CD4-positive, alpha-beta T cell treated with Interleukin-15 for 1 hour (primary cell): ENCODE results near the gene UNC5A.

Experiments
- DNase-seq: peaks from one replicate; pipeline ENCODE4 v3.0.0-alpha.2; 2020

The UNC5A gene

GRCh38 chr5:176781638-176782570 lies 28.5 kb upstream of the UNC5A start:
- DNase-seq, result no peak

- DNase-seq, result no peak
Observed at GRCh38 chr5:176784218-176785165, 25.9 kb upstream of the UNC5A start.

DNA sequence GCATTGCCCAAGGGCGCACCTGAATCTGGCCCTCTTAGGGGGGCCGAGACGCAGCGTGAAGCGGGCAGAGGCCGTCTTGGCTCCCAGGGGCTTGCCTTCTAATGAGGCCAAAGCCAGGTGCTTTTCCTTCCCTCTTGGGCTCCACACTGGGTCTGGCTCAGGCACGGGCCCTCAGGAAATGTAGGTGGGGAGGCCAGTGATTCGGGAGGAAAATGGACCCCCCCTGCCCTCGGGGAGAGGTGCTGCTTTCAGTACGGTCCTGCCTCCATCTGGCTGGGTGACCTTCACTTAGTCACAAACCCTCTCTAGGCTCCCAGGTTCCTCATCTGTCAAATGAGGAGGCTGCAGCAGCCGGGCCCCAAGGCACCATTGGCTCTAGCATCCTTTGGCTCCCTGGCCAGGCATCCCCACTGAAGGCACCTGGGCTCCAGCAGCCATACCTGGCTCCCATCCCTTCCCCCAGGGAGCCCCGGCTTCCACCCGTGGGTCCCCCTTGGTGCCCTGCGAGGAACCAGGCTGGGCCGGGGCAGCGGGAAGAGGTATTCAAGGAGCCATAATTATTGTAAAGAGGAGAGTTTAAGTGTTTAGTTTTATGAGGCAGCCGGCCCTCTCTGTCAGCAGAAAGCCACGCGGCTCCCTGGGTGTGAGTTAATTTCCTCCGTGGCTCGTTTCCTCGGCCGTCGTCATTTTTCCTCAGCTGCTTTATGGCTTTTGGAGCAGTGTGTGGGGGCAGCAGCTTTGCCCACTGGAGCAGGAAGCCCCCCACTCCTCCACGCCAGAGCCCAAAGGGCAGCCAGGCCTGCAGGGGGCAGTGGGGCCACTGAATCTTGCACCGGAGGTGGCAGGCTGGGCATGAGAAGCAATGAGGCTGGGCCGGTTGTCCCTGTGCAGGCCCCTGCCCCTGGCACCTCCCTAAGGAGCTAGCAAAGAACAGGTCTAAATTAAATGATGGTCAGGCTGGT lies 24.9 kb upstream of the UNC5A start:
- no peak for DNase-seq

GRCh38 chr5:176787676-176788075 lies 22.7 kb upstream of the UNC5A start:
- no peak for DNase-seq

DNA sequence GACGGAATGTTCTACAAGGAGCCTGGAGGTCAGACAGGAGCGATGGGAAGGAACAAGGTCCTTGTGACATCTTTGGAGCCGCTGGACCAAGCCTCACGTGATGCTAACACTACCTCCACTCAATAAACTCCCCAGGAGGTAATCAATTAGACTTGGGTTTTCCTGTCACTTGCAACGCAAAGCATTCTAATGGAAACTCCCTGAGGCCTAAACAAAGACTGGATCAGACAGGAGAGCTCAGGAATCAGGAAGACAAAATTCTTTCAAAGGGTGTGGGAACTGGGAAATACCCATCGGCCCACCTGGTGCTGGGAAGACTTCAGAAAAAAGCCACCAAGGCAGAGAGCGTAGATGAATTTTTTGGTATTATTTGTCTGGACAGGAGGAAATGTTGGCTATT lies 22.3 kb upstream of the UNC5A start:
- DNase-seq, result no peak

- DNase-seq, result no peak
Observed at GRCh38 chr5:176788941-176789872, 21.2 kb upstream of the UNC5A start.

GRCh38 chr5:176789873-176790615 lies 20.3 kb upstream of the UNC5A start:
- DNase-seq, result no peak

DNA sequence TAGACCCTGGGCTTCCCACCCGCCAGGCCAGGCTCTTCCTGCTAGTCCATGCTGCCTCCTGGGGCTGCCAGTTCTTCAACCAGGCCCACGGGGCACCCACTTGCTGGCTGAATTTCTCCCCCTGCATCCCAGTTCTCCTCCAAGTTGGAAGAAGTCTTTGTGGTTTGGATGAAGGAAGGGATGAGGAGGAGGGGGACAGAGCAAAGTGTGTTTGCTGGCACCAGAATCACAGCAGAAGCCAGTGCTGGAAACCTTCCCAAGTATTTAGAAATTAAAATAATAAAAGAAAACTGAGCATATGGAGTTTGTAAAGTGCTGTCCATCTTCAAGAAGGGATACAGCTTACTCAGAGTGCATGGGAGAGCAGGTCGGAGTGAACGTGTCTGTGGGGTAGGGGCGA lies 19.4 kb upstream of the UNC5A start:
- DNase-seq, result no peak

DNA sequence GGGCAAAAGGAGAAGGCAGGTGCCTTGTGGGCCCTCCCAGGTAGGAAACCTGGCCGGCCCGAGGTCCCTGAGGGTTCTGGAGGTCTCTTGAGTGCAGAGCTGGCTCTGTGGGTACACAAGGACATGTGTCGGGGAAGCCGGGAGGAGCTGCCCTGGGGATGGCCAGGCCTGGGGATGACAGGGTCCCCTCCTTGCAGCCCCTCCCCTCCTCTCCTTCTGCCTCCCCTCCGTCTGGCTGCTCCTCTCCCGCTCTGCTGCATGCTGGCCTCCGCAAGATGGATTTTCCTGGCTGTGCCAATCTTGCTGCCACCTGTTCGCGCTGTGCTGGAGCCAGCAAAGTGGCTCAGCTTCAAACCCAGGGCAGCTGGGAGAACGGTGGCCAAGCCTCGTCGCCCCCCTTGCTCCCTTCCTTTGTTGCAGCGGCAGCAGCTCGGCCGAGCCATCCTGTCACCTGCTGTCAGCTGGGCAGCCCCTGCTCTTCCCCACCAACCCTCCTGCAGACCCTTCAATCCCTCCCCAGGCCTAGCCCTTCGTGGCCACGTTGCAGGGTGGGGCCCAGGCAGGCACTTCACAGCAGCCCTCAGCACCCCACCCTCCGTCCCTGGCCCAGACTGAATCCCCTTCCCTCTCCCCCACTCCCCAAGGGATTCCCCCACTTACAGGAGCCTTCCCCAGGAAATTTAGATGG lies 17.6 kb upstream of the UNC5A start:
- DNase-seq, result no peak

GRCh38 chr5:176793343-176793699 lies 17.0 kb upstream of the UNC5A start:
- no peak for DNase-seq

GRCh38 chr5:176793736-176794135 lies 16.6 kb upstream of the UNC5A start:
- no peak for DNase-seq

DNA sequence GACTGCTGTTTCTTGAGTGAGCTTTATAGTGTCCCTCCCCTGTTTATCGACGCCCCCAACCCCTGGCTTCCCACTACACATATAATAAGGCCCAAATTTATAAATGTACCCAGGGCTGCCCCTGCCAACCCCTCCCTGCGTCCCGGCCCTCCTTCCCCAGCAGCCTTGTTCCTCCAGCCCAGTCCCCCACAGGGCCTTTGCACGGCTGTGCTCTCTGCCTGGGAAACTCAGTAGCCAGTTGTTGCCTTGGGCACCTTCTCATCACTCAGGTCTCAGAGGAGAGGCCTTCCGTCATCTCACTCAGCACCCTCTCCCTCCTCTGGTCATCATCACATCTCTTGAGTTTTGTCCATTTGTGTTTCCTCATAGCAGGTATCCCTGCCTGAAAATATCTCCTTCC lies 15.8 kb upstream of the UNC5A start:
- DNase-seq, result no peak

DNA sequence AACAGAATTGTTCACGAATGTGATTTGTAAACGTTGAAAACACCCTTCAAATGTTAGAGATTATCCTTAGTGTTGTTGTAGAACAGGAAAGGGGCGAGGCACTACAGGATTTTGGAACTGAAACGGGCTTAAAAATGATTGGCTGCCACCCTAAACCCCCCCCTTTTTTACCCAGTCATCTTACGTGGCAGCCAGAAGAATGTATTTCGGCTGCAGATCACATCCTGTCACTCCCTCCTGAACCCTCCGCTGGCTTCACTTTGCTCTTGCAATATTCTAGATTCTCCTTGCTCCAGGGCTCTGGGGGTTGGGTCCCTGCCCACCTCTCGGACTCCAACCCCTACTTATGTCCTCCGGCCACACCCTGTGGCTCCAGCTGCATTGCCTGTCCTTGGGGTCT lies 13.9 kb upstream of the UNC5A start:
- DNase-seq, result no peak

DNA sequence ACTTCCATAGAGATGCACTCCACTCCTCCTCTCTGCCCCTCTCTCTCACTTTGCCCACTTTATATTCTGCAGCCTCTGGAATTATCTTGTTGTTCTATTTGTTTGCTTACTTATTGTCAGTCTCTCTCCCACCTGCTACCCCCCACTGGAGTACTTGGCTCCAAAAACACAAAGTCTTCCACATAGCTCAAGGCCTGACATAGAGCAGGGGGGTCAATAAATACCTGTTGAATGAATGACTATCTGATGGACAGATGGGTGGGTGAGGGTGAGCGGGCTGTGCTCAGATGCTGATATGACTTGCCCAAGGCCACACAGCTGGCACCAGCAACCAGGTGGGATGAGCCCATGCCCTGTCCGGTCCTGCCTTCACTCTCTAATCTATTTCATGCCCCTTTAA lies 13.4 kb upstream of the UNC5A start:
- no peak for DNase-seq

GRCh38 chr5:176797456-176798050 lies 12.8 kb upstream of the UNC5A start:
- DNase-seq, result no peak

GRCh38 chr5:176798086-176798876 lies 12.1 kb upstream of the UNC5A start:
- DNase-seq, result no peak

GRCh38 chr5:176798949-176799348 lies 11.4 kb upstream of the UNC5A start:
- no peak for DNase-seq

DNA sequence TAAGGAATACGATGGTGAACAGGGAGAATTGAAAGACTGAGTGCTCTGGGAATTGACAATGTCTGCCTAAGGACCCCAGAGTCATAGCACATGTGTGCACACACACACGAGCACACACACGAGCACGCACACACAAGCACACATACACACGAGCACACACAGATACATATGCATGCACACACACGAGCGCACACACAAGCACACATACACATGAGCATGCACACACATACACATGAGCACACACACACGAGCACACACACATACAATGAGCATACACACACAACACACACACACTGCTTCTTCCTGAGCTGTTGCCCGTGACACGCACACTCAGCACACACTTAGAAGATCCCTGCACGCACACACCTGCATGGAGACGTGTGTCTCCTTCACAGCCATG lies 10.9 kb upstream of the UNC5A start:
- DNase-seq, result no peak

DNA sequence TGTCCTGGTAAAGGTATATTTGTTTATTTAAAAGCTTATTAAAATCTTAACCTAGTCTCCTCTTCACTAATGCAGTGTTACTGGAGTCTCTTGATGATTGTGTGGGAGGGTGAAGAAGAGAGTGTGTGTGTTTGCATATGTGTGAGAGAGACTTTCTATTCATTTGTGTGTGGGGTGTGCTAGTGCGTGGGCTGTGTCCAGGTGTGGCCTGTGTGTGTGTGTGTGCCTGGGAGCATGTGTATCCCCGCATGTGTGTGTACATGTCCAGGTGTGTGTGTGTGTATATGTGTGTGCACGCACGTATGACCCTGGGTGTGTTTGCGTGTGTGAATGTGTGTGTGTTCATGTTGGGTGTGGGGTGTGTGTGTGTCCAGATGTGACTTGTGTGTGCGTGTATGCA lies 10.3 kb upstream of the UNC5A start:
- no peak for DNase-seq
